Body of pancreas (tissue), 4 donors: ENCODE results near the gene DGLUCY. TPM values are rescaled to one million over a fixed set of nuclear protein-coding genes. Genes with fewer than 3 reads are reported as not detected.

ENCODE experiments used
- ATAC-seq: fragments of 150-250 bp; one replicate; pipeline ENCODE4 v1.9.1; 2016
- DNase-seq, 4 donors: peaks; one replicate each; pipeline ENCODE4 v3.0.0-alpha.2; 2019
- H3K27ac ChIP-seq, 4 donors: fragments of 200-600 bp; sonication (generic); 1 replicate in 3 of 4; 2 replicates in 1 of 4; pipeline versions ENCODE4 v1.5.1 to v1.6.1; 2016 to 2019; ENCODE audit warnings: mild to moderate bottlenecking in 1 of 4, mixed read lengths in 1 of 4, moderate library complexity in 1 of 4
- H3K27me3 ChIP-seq, 2 donors: fragments of 200-600 bp; sonication (generic); one replicate each; pipeline ENCODE4 v1.6.0; 2016; ENCODE audit warnings: mild to moderate bottlenecking in 1 of 2
- H3K36me3 ChIP-seq, 2 donors: fragments of 200-600 bp; sonication (generic); replicated peaks in 1 of 2; 2 replicates each; pipeline ENCODE4 v1.5.1; 2016; ENCODE audit warnings: low read depth in 2 of 2; ENCODE audit not compliant: insufficient read depth in 1 of 2
- H3K4me1 ChIP-seq: fragments of 200-600 bp; sonication (generic); one replicate; pipeline ENCODE4 v1.6.0; 2016
- H3K4me3 ChIP-seq, 2 donors: fragments of 200-600 bp; sonication (generic); 1 replicate in 1 of 2; 2 replicates in 1 of 2; pipeline ENCODE4 v1.5.1; 2016 to 2019
- H3K9me3 ChIP-seq, 3 donors: fragments of 200-600 bp; sonication (generic); 1 replicate in 2 of 3; 2 replicates in 1 of 3; pipeline ENCODE4 v1.5.1; 2016
- POLR2A ChIP-seq, 3 donors: fragments of 450-650 bp; IDR thresholded peaks; one replicate each; pipeline ENCODE4 v1.6.1; 2016; ENCODE audit warnings: antibody characterized with exemption in 3 of 3, mild to moderate bottlenecking in 2 of 3
- WGBS, 2 donors: methylation state at CpG; one replicate each; pipeline ENCODE4 v1.1.5; 2017; 5-methylcytosine and 5-hydroxymethylcytosine counted together
- intact Hi-C: fragments of 100-400 bp; cut with DNase I; formaldehyde crosslinking; loops from one replicate; pipeline ENCODE4 v1.15.1; 2023
- small RNA-seq: library from RNA; depleted of rRNA; stranded (forward); fragments of <200 nt; gene quantifications from one replicate; pipeline ENCODE3, GENCODE V24; 2016
- total RNA-seq, 2 donors: library from RNA; depleted of rRNA; stranded (reverse); fragments of >200 nt; gene quantifications; one replicate each; pipeline ENCODE4 v1.1.0, GENCODE V29; 2016
- TF ChIP-seq, protein P1 (sequence below), 7 experiments: fragments of 450-650 bp in 4 of 7; fragments of 200-600 bp in 3 of 7; sonication (generic) in 3 of 7; IDR thresholded peaks; one replicate each; pipeline ENCODE4 v1.5.1; 2016 to 2019; ENCODE audit warnings: antibody characterized with exemption in 7 of 7

DGLUCY gene
- total RNA-seq, 2 donors from 2014 or later: 30.9 to 77.8 TPM

DNA sequence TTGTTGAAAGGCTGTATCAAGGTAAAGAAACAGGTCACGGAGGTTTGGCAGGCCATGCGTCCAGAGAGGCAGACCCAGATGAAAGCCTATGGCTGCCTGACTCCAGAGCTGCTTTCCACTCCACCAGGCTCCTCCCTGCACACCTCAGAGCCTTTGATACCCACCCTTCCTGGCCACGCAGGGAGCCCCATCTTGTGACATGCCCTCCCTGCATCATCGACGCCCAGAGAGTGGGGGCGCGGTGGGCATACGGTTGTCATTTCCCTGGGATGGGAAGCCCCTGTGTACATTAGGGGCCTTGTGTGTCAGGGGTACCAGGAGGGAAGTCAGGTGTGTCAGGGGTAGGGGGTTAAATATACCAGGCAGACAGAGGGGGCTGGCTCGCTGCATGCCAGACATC lies 160.9 kb downstream of the DGLUCY start:
- H3K27me3 ChIP-seq: no peaks in the 10 kb centered on the region
- no peak overlapping the region for H3K27ac ChIP-seq
- H3K9me3 ChIP-seq: no peaks in the 10 kb centered on the region
- DNase-seq (no peak), ATAC-seq (no peak)
- H3K36me3 ChIP-seq: peaks cover 0 to 2% of the 10 kb centered on the region in 2 donors
- no peaks in the 10 kb centered on the region for H3K4me1 ChIP-seq
- TF ChIP-seq POLR2A (IDR thresholded peaks at IDR 0.05): no peak
- TF ChIP-seq, protein P1, sequence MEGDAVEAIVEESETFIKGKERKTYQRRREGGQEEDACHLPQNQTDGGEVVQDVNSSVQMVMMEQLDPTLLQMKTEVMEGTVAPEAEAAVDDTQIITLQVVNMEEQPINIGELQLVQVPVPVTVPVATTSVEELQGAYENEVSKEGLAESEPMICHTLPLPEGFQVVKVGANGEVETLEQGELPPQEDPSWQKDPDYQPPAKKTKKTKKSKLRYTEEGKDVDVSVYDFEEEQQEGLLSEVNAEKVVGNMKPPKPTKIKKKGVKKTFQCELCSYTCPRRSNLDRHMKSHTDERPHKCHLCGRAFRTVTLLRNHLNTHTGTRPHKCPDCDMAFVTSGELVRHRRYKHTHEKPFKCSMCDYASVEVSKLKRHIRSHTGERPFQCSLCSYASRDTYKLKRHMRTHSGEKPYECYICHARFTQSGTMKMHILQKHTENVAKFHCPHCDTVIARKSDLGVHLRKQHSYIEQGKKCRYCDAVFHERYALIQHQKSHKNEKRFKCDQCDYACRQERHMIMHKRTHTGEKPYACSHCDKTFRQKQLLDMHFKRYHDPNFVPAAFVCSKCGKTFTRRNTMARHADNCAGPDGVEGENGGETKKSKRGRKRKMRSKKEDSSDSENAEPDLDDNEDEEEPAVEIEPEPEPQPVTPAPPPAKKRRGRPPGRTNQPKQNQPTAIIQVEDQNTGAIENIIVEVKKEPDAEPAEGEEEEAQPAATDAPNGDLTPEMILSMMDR (IDR thresholded peaks at IDR 0.05): no peak
- WGBS, 2 donors: 94 to 99% methylated on average over 7 to 9 of the region's 9 CpGs
- no peak overlapping the region for H3K4me3 ChIP-seq
- intact Hi-C loops: no loop called here

Small RNAs within 50 kb of the gene (small RNA-seq; reads per million reads assigned to genes)
- gene RNU7-30P (not detected), gene SNORA11B (5.1 reads per million, percentile 87 among the genes with 10 or more reads in this experiment)

Other genes with a start within 250 kb of the DGLUCY start
- gene RPS6KA5, start 53.4 kb upstream of the DGLUCY start, total RNA-seq: 1 to 10 TPM in 1 of 2 donors, under 1 TPM in 1; 0.66 to 2.9 TPM
- gene GPR68, start 130.6 kb downstream of the DGLUCY start, total RNA-seq: under 1 TPM in 1 of 2 donors, not detected in 1; 0.26 TPM